Activated CD8-positive, alpha-beta memory T cell treated with anti-CD3 and anti-CD28 coated beads for 4 hours (primary cell): Measurements from ENCODE around the gene FKBP8.
"Not testable (repeated sequence)": the region's sequence is repeated elsewhere in the genome, so short reads cannot be mapped to it uniquely, and the experiment has no call there.

ENCODE experiments used
- DNase-seq, 2 donors: peaks; one replicate each; pipeline ENCODE4 v3.0.0-alpha.2; 2020; ENCODE audit warnings: low read depth in 2 of 2

Gene FKBP8

DNA sequence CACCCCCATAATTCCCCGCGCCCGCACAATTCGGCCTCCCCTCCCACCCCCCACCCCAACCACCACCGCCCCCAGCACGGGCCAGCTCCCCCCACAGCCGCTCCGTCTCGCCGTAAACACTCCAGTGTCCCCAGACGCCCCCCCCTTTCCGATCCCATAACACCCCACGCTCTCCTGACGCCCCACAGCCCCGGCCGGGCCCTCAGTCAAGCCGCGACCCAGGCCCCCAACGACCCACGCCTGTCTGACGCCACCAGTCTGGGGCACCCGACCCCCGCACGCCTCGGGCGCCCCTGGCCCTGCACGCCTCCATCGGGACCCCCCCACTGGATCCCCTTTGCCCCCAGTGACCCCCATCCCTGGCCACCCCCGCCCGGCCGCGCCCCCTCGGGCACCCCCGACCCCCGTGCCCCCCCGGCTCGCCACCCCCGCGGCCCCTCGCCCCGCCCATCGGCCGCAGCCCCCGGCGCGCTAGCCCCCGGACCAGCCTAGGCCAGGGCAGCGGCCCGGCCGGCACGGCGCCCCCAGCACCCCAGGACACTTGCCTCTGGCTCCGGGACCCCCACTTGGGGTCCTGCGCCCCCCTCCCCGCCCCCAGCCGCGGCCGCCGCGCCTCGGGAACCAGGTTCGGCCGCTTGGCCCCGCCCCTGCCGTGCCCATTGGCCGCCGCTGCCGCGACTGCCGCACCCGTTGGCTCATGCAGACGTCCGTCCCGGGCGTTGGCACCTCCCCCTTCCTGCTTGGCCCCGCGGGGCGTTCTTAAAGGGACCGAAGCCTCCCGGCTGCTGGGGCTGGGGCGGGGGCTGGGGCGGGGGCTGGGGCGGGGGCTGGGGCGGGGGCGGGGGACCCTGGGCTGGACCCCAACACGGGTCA lies at the start of gene FKBP8:
TSS of gene FKBP8 (minus strand) at position 633 of the 873 bp plus-strand sequence. CDS start 1,603 bp downstream, outside the sequence.
- peak; percentile 87 to 89 for DNase-seq

DNA sequence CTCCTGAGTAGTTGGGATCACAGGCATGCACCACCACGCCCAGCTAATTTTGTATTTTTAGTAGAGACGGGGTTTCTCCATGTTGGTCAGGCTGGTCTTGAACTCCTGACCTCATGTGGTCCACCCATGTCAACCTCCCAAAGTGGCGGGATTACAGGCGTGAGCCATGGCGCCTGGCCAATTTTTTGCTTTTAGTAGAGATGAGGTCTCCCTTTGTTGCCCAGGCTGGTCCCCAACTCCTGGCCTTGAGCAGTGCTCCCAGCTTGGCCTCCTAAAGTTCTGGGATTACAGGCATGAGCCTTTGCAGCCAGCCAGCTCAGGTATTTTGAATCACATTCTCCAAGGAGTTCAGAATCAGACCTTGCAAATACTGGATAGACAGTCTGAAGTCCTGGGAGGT lies 49.4 kb upstream of the FKBP8 start:
- not testable (repeated sequence) for DNase-seq

DNA sequence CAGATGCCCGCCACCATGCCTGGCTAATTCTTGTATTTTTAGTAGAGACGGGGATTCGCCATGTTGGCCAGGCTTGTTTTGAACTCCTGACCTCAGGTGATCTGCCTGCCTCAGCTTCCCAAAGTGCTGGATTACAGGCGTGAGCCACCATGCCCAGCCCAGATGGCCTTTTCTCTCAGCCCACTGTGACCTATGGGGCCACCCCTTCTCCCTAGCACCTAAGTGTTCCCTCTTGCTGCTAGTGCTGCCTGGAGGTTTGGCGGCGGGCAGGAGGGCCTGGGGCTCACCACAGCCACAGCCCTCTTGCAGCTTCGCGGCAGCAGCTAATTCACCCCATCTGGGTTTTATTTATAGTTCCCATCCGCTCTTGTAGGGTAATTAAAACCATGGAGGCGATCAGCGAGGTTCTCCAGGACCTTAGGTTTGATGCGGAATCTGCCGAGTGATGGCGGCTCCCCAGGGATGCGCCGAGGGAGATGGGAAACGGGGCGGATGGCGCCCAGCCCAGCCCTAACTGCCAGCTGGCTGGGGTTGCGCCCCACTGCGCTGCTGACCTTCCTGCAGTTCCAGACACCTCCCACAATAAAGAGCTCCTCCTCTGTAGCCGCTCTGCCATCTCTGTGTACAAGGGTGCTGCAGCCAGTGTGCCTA lies 48.5 kb upstream of the FKBP8 start:
- DNase-seq, result no peak

DNA sequence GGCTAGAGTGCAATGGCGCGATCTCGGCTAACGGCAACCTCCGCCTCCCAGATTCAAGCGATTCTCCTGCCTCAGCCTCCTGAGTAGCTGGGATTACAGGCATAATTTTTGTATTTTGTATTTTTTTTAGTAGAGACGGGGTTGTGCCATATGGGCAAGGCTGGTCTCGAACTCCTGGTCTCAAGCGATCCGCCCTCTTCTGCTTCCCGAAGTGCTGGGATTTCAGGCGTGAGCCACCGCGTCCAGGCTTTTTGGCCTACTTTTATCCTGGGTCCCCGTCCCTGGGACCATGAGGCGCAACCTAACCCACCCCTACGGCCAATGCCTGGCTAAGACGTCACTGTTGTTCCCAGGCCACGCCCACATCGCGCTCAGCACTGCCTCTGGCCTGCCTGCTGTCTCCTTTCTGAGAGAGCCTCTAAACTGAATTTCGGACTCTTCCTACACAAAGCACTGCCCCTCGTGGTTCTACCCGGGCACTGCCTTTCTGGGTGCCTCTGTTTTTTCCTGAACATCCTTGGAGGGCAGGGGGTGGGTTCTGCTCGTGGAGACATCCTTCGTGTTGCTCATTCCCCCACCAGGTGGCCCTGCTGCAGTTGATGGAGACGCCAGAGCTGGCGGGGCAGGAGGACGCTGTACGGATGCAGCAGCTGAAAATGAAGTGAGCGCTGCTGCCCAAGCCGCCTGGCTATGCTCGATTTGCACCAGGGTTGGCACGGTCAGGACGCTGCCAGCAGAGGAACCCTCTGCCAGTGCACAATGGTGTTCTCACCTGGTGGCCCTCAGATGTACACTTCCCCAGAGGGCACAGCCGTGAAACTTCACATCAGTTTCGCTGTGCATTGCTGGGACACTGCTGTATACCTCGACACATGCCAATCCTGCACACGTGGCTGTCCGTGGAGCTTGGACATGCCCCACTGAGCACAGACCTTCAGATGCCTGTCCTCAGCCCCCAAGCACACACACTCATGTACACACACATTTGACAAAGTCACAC lies 47.2 kb upstream of the FKBP8 start:
- DNase-seq, result no peak

DNA sequence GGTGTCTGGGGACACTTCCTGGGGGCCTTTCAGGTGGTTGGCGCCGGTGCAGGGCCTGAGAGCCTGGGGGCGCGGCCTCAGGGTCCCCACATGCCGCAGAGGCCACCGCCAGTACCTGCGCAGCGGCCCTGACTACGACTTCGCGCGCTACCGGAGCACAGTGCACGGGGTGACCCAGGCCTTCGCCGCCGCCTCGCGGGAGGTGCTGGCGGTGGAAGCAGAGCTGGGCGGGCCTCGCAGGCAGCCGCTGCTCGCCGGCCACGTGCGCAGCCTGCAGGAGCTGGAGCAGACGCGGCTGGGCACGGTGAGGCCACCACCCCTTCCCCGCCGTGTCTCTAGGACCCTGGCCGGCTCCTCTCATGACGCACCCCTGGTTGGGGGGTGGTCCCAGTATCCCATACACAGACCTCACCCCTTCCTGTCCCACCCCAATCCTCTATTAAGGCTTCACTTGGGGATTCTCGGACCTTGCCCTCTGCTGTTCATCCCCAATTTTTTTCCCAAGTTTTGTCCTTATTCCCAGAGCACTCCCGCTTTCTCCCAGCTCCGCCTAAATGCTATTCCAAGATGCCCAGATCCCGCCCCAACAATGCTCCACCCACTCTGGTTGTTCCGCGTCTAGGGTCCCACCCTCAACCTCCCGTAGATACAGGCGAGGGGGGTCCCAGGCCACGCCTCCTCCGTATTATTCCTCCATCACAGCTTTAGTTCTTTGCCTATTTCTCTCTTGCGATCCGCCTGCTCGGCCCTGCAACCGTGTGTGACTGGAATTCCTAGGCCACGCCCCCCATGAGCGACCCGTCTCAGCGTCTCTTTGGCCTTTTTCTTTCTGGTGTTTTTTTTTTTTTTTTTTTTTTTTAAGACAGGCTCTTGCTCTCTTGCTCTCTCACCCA lies 46.3 kb upstream of the FKBP8 start:
- DNase-seq, result peak; percentile 20 to 37

DNA sequence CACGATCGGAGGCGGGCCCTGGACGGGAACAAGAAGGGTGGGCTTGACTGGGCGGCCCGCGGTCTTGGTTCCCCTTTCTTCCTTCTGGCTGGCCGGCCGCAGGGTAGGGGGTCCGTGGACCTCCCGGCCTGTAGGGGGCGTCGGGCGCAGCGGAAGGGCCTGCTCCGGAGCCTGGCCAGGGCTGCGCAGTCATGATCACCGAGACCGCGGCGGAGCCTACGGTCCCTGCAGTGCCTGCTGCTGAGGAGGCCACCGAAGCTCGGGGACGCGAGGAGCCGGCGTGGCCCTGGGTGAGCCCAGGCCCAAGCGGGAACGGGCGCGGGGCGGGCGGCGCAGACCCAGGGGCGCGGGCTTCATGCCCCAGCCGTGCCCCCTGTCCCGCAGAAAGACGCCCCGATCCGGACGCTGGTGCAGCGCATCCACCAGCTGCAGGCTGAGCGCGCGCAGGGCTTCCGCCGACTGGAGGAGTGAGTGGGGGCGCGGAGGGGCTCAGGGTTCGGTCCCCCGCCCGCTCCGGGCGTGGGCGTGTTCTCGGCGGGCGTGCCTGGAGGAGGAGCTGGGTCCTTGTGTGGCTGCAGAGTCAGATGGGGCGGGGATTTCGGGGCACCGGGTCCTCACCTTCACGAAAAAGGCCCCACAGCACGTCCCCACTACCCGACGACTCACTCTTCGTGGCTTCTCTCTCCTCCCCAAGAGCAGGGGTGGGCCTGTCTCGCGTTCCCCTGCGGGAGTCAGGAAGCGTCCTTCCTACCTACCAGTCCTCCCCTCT lies 45.4 kb upstream of the FKBP8 start, which contains the start of gene REX1BD:
TSS of gene REX1BD (plus strand) at position 188 of the 769 bp plus-strand sequence. CDS start at position 192, 4 bp downstream.
- DNase-seq, result peak; percentile 81 to 83

DNA sequence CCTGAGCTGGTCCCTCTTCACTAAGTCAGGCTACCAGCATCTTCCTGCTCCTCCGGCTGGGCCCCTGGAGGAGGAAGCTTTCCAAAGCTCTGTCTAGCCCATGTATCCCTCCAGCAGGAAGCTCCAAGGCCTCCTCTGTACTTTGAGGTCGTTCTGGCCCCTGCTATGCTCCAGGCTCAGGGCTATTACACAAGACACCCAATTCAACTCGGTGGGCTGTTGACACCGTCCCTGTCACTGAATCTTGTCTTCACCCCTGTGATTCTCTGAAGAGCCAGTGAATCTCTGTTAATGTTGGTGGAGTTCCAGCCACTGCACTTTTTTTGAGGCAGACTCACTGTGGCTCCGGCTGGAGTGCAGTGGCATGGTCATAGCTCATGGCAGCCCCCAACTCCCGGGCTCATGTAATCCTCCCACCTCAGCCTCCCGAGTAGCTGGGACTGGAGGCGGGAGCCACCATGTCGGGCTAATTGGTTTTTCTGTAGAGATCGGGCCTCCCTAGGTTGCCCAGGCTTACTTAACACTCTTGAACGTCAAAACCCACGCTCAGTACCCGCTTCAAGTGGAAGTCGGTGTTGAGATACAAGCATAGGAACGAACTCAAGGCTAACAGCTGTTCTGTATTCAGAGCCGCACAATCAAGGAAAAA lies 44.7 kb upstream of the FKBP8 start:
- DNase-seq, result no peak

DNA sequence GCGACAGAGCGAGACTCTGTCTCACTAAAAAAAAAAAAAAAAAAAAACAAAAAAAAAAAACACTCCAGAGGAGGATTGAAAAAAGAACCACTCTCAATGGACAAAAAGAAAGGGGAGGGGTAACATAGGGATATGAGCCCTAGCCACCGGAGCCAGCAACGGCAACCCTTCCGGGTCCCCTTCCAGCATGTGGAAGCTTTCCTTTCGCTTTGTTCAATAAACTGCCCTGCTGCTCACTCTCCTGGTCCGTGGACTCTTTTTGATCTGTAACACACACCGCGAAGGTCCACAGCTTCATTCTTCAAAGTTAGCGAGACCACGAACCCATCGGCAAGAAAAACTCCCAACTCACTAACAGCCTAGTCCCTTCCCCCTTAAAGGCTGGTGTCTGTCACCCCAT lies 44.2 kb upstream of the FKBP8 start:
- DNase-seq, result no peak

DNA sequence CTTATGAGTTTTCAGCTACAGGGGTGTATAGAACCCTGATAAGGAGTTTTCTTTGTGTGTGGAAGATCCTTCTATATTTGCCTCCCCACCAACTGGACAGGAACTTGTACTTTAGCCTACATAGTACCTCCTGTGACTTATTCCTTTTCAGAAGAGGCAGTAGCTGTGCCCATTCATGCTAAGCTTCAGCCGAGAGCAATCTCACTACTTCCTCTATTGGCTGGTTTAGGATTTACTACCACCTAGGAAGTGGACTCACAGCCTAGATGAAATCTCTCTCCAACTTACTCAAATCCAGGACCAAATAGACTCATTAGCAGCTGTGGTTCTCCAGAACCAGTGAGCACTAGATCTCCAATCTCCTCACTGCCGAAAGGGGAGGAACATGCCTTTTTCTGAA lies 42.9 kb upstream of the FKBP8 start:
- no peak for DNase-seq

DNA sequence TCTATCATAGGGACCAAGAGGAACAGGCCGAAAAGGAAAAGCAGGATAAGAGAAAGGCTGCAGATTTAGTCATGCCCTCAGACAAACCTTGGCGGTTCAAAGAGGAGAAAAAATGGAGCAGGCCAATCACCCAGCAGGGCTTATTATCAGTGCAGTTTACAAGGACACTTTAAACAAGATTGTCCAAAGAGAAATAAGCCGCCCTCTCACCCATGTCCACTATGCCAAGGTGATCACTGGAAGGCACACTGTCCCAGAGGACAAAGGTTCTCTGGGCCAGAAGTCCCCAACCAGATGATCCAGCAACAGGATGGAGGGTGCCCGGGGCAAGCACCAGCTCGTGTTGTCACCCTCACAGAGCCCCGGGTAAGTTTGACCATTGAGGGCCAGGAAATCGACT lies 36.9 kb upstream of the FKBP8 start:
- DNase-seq, result no peak

DNA sequence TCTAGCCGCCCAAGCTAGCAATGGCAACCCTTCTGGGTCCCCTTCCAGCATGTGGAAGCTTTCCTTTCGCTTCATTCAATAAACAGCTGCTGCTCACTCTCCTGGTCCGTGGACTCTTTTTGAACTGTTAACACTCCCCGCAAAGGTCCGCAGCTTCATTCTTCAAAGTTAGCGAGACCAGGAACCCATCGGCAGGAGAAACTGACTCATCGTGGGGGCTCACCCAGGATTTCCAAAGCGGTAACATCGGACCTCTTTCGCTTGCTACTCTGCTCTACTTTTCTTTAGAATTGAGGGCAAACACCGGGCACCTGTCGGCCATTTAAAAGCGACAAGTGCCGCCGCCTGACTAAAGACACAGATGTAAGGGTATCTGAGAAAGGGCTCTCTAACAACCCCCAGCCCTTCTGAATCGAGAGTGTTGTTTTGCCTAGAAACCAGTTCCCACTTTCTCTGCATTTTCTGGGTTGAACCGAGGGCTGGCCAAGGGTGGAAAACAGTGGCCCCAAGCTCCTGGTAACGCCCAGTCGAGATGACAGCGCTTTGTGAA lies 34.1 kb upstream of the FKBP8 start:
- no peak for DNase-seq

DNA sequence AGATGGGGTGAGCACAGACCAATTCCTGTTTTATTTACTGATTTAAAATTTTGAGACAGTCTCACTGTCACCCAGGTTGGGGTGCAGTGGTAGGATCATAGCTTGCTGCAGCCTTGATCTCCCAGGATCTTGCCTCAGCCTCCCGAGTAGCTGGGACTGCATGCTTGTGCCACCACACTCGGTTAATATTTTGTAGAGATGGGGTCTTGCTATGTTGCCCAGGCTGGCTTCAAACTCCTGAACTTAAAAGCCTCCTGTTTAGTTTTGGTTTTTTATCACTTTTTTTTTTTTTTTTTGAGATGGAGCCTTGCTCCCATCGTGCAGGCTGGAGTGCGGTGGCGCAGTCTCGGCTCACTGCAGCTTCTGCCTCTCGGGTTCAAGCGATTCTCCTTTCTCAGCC lies 33.0 kb upstream of the FKBP8 start:
- no peak for DNase-seq

DNA sequence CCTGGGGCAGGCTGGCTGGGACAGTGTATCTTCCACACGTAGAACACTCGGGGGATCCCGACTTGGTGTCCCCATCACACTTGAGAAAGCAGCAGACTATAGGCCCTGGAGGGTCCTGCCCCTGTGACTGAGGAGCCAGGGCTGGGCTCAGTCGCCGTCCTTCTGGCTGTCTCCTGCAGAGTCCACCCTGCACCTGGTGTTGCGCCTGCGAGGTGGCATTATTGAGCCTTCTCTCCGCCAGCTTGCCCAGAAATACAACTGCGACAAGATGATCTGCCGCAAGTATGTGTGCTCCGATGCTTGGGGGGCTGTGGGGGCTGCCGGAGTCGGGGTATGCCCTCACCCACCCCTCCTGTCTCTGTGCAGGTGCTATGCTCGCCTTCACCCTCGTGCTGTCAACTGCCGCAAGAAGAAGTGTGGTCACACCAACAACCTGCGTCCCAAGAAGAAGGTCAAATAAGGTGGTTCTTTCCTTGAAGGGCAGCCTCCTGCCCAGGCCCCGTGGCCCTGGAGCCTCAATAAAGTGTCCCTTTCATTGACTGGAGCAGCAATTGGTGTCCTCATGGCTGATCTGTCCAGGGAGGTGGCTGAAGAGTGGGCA lies 31.4 kb upstream of the FKBP8 start:
- no peak for DNase-seq

DNA sequence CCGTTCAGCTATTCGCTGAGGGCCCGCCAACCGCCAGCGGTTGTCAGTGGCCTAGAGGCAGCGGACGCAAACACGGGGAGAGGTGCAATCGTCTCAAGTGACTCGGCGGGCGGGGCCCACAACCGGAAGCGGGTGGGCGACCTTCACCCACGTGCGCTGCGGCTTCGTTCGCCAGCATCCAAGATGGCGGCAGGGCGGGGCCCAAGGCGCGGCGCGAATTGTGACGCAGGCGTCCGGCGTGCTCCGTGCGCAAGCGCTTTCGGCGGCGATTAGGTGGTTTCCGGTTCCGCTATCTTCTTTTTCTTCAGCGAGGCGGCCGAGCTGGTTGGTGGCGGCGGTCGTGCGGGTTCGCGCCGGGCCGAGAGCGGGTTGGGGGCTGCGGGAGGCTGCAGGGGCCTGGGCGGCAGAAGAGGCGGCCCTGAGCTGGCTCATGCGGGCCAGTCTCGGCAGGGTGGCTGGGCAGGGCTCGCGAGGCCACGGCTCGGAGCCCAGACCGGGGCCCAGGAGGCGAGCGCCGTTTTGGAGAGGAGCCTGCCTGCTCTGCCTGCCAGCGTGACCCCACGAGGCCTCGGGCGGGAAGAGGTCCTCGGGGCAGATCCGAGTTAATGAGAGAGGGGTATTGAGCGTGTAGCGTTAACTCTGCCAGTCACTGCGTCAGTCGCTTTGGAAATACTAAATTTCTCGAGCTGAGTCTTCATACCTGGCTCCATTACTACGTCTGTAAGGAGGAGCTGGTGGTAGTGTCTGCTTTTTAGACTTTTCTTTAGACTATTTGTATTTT lies 28.4 kb upstream of the FKBP8 start, which contains the start of gene UBA52:
TSS of gene UBA52 (plus strand) at position 294 of the 781 bp plus-strand sequence. CDS start 1,444 bp downstream, outside the sequence.
- DNase-seq, result peak; percentile 98

DNA sequence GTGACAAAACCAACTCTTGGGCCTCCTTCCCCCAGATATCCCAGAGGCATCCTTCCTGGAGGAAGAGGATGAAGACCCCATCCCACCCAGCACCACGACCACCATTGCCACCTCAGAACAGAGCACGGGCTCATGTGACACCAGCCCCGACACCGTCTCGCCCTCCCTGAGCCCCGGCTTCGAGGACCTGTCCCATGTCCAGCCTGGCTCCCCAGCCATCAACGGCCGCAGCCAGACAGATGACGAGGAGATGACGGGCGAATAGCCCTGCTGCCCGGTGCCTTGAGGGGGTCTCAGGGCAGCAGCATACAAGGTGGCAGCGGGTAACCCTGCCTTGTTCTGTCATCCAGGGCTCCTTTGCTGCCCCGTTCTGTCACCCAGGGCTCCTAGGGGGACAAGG lies 25.0 kb upstream of the FKBP8 start:
- no peak for DNase-seq

DNA sequence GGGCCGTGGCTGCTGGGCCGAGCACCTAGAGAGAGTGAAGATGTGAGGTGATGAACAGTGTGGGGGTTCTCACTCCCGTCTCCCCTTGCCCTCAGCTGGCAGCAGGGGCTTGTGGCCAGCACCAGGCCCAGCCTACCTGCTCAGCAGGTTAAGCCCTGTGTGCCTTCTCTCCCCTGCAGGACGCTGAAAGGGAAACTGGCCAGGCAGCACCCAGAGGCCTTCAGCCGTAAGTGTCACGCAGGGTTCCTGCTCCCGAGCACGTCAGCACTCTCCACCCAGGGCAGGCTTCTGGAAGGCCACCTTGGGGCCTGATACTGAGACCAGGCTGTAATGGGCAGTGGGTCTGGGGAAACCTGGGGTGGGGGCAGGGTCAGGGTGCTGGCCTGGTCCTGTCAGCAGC lies 23.6 kb upstream of the FKBP8 start:
- DNase-seq, result no peak

DNA sequence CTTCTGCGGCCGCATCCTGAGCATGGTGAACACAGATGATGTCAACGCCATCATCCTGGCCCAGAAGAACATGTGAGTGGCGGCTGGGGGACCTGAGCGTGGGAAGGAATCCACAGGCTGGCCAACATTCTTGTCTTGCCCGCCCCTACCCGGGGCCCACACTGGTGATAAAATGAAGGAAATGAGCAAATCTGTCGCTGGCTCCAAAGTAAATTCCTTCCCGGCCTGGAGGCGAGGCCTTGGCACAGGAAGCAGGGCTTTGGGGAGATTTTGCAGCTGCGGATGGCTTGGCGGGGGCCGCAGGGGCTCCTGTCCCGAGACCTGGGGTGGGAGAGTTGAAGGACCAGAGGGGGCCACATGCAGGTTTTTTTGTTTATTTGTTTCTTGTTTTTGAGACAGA lies 18.7 kb upstream of the FKBP8 start:
- DNase-seq, result no peak

DNA sequence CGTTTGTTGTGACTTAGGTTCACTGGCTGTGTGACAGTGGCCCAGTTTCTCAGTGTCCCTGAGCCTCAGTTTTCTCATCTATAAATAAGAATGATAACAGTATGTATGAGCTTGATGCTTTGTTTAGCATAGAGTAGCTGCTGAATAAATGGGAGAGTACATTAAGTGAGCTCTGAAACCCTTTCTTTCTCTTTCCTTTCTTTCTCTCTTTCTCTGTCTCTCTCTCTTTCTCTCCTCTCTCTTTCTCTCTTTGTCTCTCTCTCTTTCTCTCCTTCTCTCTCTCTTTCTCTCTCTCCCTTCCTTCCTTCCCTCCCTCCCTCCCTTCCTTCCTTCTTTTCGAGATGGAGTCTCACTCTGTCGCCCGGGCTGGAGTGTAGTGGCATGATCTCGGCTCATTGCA lies 16.3 kb upstream of the FKBP8 start:
- no peak for DNase-seq
